ENCODE data around the gene C2CD3. TPM values are rescaled to one million over a fixed set of nuclear protein-coding genes. Genes with fewer than 3 reads are reported as not detected.

Gene C2CD3
- polyA plus RNA-seq, 3 donors from 2014 or later, result 0.93 to 16.0 (median 5.1) TPM

DNA sequence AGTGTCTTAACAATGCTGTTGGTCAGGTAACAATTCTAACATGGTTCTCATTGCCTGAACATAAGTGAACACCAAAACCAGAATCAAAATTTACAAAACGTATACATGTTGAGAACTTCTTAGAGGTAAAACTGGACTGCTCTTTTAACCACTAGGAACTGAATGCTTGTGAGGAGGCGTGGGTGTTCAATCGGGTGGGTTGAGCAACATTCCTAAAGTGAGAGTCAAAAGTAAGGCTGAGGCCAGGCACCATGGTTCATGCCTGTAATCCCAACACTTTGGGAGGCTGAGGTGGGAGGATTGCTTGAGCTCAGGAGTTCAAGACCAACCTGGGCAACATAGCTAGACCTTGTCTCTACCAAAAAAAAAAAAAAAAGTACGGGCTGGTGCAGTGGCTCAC is 11.8 kb upstream of the C2CD3 start:
- H3K27me3 Mint-ChIP-seq (ENCODE audit: low read depth in 3 of 3), result peaks cover 0 to 1% (median 0%) of the 10 kb centered on the region in 3 donors
- peaks cover 0 to 3% (median 0%) of the 10 kb centered on the region in 3 donors for H3K36me3 Mint-ChIP-seq
- no peaks in the 10 kb centered on the region for H3K9me3 Mint-ChIP-seq
- no peak overlapping the region for H3K4me3 Mint-ChIP-seq
- peaks cover 0 to 4% of the 10 kb centered on the region in 2 donors for H3K4me1 Mint-ChIP-seq
- H3K27ac Mint-ChIP-seq, result no peak overlapping the region
- DNase-seq, result no peak

DNA sequence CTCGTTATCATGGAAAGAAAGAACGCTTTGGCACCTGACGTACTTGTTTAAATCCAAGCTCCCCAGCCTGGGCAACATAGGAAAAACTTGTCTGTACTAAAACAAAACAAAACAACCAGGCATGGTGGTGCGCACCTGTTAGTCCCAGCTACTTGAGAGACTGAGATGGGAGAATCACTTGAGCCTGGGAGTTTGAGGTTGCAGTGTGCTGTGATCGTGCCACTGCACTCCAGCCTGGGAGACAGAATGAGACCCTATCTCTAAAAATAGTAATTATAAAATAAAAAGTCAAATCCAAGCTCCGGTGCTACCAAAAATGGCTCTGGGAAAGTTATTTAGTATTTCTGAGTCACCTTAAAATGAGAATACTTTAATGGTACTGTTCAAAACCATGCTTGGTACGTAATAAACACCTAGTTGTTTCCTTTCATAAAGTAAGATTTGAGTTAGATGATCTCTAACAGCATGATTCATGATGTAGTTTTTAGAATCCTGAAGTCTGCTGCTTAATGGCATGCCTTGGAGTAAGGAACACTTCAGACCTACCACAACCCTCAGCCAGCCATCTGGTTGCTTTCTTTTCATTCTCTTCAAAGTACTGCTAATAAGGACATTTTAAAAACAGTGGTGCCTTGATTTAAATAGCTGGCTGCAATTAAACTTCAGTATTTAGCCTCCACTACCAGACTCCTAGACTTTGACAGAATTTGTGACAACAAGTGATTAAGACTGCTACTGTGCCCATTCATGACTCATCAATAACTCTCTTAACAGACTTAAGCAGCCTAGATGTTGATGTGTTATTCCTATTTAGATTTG is 8.6 kb upstream of the C2CD3 start:
- H3K4me3 Mint-ChIP-seq, result no peak overlapping the region
- no peaks in the 10 kb centered on the region for H3K36me3 Mint-ChIP-seq
- no peaks in the 10 kb centered on the region for H3K4me1 Mint-ChIP-seq
- no peak for DNase-seq
- peak overlapping the region in 1 of 6 donors; percentile 8 for H3K27ac Mint-ChIP-seq
- H3K27me3 Mint-ChIP-seq (ENCODE audit: low read depth in 3 of 3), result peaks cover 0 to 1% (median 0%) of the 10 kb centered on the region in 3 donors
- H3K9me3 Mint-ChIP-seq, result no peaks in the 10 kb centered on the region

DNA sequence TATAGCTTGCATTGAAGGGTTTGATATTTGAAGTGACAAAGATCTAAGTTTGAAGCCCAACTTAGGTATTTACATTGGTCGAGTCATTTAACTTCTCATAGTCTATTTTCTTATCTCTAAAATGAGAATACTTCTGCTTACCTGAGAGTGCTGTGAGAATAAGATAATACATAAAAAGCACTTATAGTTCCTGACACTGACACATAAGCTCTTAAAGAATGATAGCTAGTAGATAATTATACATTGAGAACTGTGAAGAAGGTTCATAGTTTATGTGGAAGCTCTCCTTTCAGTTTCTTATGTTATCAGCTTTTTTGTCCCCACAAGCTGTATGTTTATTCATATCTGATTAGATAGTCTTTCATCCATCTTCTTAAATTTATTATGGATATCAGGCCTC is 5.1 kb upstream of the C2CD3 start:
- no peak for DNase-seq
- no peak overlapping the region for H3K27ac Mint-ChIP-seq
- no peak overlapping the region for H3K4me3 Mint-ChIP-seq
- H3K4me1 Mint-ChIP-seq, result no peaks in the 10 kb centered on the region
- H3K27me3 Mint-ChIP-seq (ENCODE audit: low read depth in 3 of 3), result peaks cover 0 to 1% (median 0%) of the 10 kb centered on the region in 3 donors
- H3K9me3 Mint-ChIP-seq, result no peaks in the 10 kb centered on the region
- H3K36me3 Mint-ChIP-seq, result no peaks in the 10 kb centered on the region

DNA sequence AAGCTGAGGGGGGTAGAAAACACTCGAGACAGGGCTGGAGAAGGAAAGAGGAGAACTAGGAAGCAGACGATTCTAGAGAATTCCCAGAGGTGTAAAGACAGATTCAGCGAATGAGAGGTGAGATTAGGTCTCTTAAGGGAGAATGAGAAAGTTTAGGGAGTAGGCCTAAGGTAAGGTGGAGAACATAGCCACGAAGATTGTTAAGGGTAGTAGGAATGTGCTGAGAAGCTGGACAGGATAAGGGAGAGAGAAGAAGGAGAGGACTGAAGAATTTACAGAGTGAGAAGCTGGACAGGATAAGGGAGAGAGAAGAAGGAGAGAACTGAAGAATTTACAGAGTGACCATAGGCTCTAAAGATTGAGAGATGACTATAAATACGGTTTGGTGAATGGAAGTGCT is 1.2 kb upstream of the C2CD3 start:
- peaks cover 0 to 5% of the 10 kb centered on the region in 2 donors for H3K4me1 Mint-ChIP-seq
- peaks cover 0 to 8% (median 0%) of the 10 kb centered on the region in 3 donors for H3K36me3 Mint-ChIP-seq
- no peaks in the 10 kb centered on the region for H3K9me3 Mint-ChIP-seq
- H3K27me3 Mint-ChIP-seq (ENCODE audit: low read depth in 3 of 3), result no peaks in the 10 kb centered on the region
- no peak overlapping the region for H3K4me3 Mint-ChIP-seq
- no peak for DNase-seq
- no peak overlapping the region for H3K27ac Mint-ChIP-seq

DNA sequence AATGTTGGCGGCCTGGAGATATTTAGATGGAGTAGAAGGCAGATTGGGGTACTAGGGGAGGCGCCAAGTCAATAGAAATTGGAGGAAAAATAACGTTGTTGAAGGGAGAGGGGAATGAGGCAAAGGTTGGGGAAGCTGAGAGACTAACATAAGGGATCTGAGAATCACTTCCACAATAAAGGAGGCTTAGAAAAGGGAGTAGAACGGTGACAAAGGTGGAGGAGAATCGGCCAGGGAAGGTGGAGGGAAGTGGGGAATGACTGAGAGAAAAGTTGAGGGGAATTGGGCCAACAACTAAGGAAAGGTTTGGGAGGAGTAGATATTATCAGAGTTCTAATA is 797 bp upstream of the C2CD3 start:
- H3K4me1 Mint-ChIP-seq, result peaks cover 0 to 5% of the 10 kb centered on the region in 2 donors

GRCh38 chr11:74169738-74170458 is 904 bp downstream of the C2CD3 start:
- Mint-ChIP-seq H3K9me3 (no peaks in the 10 kb centered on the region), H3K4me1 (peaks cover 0 to 5% of the 10 kb centered on the region in 2 donors), H3K27me3 (ENCODE audit: low read depth in 3 of 3) (no peaks in the 10 kb centered on the region), H3K4me3 (no peak overlapping the region), H3K27ac (no peak overlapping the region), H3K36me3 (peaks cover 0 to 18% (median 7%) of the 10 kb centered on the region in 3 donors)
- DNase-seq, result no peak

More for the DNA sequence above, 797 bp upstream of the C2CD3 start:
- no peak overlapping the region for H3K4me3 Mint-ChIP-seq
- peaks cover 0 to 11% (median 3%) of the 10 kb centered on the region in 3 donors for H3K36me3 Mint-ChIP-seq
- DNase-seq, result no peak
- H3K27me3 Mint-ChIP-seq (ENCODE audit: low read depth in 3 of 3), result no peaks in the 10 kb centered on the region
- no peak overlapping the region for H3K27ac Mint-ChIP-seq
- no peaks in the 10 kb centered on the region for H3K9me3 Mint-ChIP-seq

GRCh38 chr11:74168838-74169237 is 2.0 kb downstream of the C2CD3 start:
- peak overlapping the region; percentile 3 to 74 (median 46) for H3K27ac Mint-ChIP-seq
- H3K4me1 Mint-ChIP-seq, result peaks cover 0 to 5% of the 10 kb centered on the region in 2 donors
- H3K36me3 Mint-ChIP-seq, result peaks cover 0 to 22% (median 7%) of the 10 kb centered on the region in 3 donors
- H3K9me3 Mint-ChIP-seq, result no peaks in the 10 kb centered on the region
- DNase-seq, result no peak
- no peaks in the 10 kb centered on the region for H3K27me3 Mint-ChIP-seq (ENCODE audit: low read depth in 3 of 3)
- peak overlapping the region in 1 of 5 donors; percentile 44 for H3K4me3 Mint-ChIP-seq

- Mint-ChIP-seq H3K4me1 (peaks cover 0 to 15% of the 10 kb centered on the region in 2 donors), H3K4me3 (no peak overlapping the region), H3K27ac (peak overlapping the region in 1 of 6 donors; percentile 14), H3K27me3 (ENCODE audit: low read depth in 3 of 3) (no peaks in the 10 kb centered on the region), H3K36me3 (peaks cover 7 to 22% (median 18%) of the 10 kb centered on the region in 3 donors), H3K9me3 (no peaks in the 10 kb centered on the region)
- DNase-seq, result no peak
Observed at GRCh38 chr11:74162681-74163467, 7.9 kb downstream of the C2CD3 start.

DNA sequence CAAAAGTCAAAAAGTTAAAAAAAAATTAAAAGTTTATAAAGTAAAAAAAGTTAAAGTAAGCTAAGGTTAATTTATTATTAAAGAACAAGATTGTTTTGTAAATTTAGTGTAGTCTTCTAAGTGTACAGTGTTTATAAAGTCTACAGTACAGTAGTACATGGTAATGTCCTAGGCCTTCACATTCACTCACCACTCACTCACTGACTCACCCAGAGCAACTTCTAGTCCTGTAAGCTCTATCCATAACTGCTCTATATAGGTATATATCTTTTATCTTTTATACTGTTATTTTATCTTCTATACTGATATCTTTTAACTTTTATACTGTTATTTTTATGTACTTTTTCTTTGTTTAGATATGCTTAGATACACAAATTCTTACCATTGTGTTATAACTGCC is 11.2 kb downstream of the C2CD3 start:
- Mint-ChIP-seq H3K36me3 (peaks cover 0 to 31% (median 17%) of the 10 kb centered on the region in 3 donors), H3K9me3 (no peaks in the 10 kb centered on the region)

GRCh38 chr11:74157169-74157568 is 13.6 kb downstream of the C2CD3 start:
- H3K36me3 Mint-ChIP-seq, result peaks cover 0 to 34% (median 19%) of the 10 kb centered on the region in 3 donors
- H3K4me1 Mint-ChIP-seq, result peaks cover 3 to 15% of the 10 kb centered on the region in 2 donors
- H3K27me3 Mint-ChIP-seq (ENCODE audit: low read depth in 3 of 3), result no peaks in the 10 kb centered on the region
- no peak overlapping the region for H3K4me3 Mint-ChIP-seq
- no peak overlapping the region for H3K27ac Mint-ChIP-seq
- DNase-seq, result no peak
- no peaks in the 10 kb centered on the region for H3K9me3 Mint-ChIP-seq

More for the DNA sequence above, 11.2 kb downstream of the C2CD3 start:
- DNase-seq, result no peak
- H3K27me3 Mint-ChIP-seq (ENCODE audit: low read depth in 3 of 3), result no peaks in the 10 kb centered on the region
- no peak overlapping the region for H3K27ac Mint-ChIP-seq
- H3K4me1 Mint-ChIP-seq, result peaks cover 3 to 23% of the 10 kb centered on the region in 2 donors
- no peak overlapping the region for H3K4me3 Mint-ChIP-seq

GRCh38 chr11:74154620-74155281 is 16.1 kb downstream of the C2CD3 start:
- peaks cover 5 to 24% (median 19%) of the 10 kb centered on the region in 3 donors for H3K36me3 Mint-ChIP-seq
- DNase-seq, result no peak
- peaks cover 3 to 8% of the 10 kb centered on the region in 2 donors for H3K4me1 Mint-ChIP-seq
- H3K4me3 Mint-ChIP-seq, result no peak overlapping the region
- H3K9me3 Mint-ChIP-seq, result no peaks in the 10 kb centered on the region
- no peak overlapping the region for H3K27ac Mint-ChIP-seq
- no peaks in the 10 kb centered on the region for H3K27me3 Mint-ChIP-seq (ENCODE audit: low read depth in 3 of 3)

- Mint-ChIP-seq H3K36me3 (peaks cover 5 to 20% (median 19%) of the 10 kb centered on the region in 3 donors), H3K27me3 (ENCODE audit: low read depth in 3 of 3) (no peaks in the 10 kb centered on the region), H3K4me1 (peaks cover 3 to 8% of the 10 kb centered on the region in 2 donors), H3K9me3 (no peaks in the 10 kb centered on the region), H3K4me3 (no peak overlapping the region), H3K27ac (no peak overlapping the region)
- DNase-seq, result no peak
Observed at GRCh38 chr11:74153224-74153623, 17.6 kb downstream of the C2CD3 start.

GRCh38 chr11:74147199-74147929 is 23.4 kb downstream of the C2CD3 start:
- H3K36me3 Mint-ChIP-seq, result peaks cover 8 to 15% (median 11%) of the 10 kb centered on the region in 3 donors
- no peak overlapping the region for H3K27ac Mint-ChIP-seq
- H3K27me3 Mint-ChIP-seq (ENCODE audit: low read depth in 3 of 3), result no peaks in the 10 kb centered on the region
- no peaks in the 10 kb centered on the region for H3K9me3 Mint-ChIP-seq
- no peak overlapping the region for H3K4me3 Mint-ChIP-seq
- H3K4me1 Mint-ChIP-seq, result peaks cover 0 to under 1% of the 10 kb centered on the region in 2 donors
- DNase-seq, result no peak
